ENCODE results near the gene SV2C. TPM values are rescaled to one million over a fixed set of nuclear protein-coding genes. Genes with fewer than 3 reads are reported as not detected.

The SV2C gene
- not detected in 2 replicates for total RNA-seq

GRCh38 chr5:76082772-76083554 lies at the start of gene SV2C:
Gene SV2C, plus strand, starts transcription at chr5:76083383. Its CDS starts 48,368 bp downstream, at chr5:76131751.

GRCh38 chr5:76402886-76403765 lies 319.9 kb downstream of the SV2C start, which contains the start of gene IQGAP2:
Gene IQGAP2, plus strand, starts transcription at chr5:76403285. Its CDS starts 261 bp downstream, at chr5:76403546.

